NOMO-1 (cell line): ENCODE measurements around the gene MIF.
"Not testable (repeated sequence)": the region's sequence is repeated elsewhere in the genome, so short reads cannot be mapped to it uniquely, and the experiment has no call there.

ENCODE experiments used
- DNase-seq, 2 experiments: peaks; one replicate each; lab custom pipeline; 2025; ENCODE audit not compliant: unreplicated experiment in 2 of 2; lab: John Stamatoyannopoulos, UW

The MIF gene

DNA sequence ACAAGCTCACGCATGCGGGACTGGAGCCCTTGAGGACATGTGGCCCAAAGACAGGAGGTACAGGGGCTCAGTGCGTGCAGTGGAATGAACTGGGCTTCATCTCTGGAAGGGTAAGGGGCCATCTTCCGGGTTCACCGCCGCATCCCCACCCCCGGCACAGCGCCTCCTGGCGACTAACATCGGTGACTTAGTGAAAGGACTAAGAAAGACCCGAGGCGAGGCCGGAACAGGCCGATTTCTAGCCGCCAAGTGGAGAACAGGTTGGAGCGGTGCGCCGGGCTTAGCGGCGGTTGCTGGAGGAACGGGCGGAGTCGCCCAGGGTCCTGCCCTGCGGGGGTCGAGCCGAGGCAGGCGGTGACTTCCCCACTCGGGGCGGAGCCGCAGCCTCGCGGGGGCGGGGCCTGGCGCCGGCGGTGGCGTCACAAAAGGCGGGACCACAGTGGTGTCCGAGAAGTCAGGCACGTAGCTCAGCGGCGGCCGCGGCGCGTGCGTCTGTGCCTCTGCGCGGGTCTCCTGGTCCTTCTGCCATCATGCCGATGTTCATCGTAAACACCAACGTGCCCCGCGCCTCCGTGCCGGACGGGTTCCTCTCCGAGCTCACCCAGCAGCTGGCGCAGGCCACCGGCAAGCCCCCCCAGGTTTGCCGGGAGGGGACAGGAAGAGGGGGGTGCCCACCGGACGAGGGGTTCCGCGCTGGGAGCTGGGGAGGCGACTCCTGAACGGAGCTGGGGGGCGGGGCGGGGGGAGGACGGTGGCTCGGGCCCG lies at the start of gene MIF:
TSS of gene MIF (plus strand) at position 439 of the 765 bp plus-strand sequence. CDS start at position 531, 92 bp downstream.
- DNase-seq: peak; percentile 95 to 96

GRCh38 chr22:23844739-23845202 lies 49.4 kb upstream of the MIF start:
- DNase-seq: no peak

- no peak for DNase-seq
Observed at GRCh38 chr22:23845265-23846080, 48.7 kb upstream of the MIF start.

- no peak for DNase-seq
Observed at GRCh38 chr22:23846081-23846469, 48.1 kb upstream of the MIF start.

- DNase-seq: no peak
Observed at GRCh38 chr22:23847310-23847920, 46.8 kb upstream of the MIF start.

DNA sequence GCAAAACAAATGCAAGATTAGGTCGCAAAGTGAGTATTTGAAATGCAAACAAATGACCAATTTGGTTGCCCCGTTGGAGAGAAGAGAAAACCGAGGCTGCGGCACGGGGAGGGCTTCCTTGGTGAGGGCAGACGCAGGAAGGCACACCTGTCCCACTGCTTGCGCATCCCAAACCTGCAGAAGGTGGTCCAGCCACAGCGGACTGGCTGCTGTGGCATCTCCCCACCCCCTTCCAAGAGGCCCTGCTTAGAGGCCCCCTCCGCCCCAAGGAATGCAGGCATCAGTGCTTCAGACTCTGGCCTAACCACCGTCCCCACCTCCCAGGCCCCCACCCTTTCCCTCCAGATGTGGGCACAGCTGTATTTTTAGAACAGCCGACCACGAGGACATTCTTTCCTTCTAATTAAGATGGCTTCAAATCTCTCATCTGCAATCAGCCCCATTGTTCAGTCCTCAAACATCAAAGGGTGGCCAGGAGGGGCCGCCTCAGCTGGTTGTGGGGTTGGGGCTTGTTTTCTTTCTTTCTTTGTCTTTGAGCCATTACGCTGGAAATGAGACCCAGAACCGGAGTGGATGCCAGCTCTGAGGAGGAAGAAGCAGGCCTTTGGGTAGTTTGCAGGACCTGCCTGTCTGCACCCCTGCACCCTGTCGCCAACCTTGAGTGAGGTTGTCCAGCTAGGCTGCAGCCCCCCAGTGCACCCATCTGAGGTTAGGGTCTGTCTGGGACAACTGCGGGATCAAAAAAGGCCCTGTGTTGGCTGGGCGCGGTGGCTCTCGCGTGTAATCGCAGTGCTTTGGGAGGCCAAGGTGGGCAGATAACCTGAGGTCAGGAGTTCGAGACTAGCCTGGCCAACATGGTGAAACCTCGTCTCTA lies 46.0 kb upstream of the MIF start:
- no peak for DNase-seq

- DNase-seq: peak; percentile 48 to 59
Observed at GRCh38 chr22:23849009-23850006, 44.9 kb upstream of the MIF start.

DNA sequence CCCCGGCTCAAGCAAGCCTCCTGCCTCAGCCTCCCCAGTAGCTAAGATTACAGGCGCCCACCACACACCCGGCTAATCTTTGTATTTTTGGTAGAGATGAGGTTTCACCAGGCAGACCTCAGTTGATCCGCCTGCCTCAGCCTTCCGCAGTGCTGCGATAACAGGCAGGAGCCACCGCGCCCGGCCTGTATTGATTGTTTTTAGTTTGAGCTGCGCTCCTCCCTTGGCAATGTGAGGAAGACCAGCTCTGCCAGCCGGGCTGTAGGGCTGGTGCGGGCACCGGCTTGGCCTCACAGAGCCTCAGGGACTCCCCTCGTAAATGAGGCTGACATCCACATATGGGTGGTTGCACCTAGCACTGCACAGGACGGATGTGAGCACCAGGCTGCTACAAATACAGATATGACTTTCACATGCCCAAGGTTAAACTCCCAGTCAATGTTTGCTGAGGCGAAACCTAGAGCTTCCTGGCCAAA lies 44.0 kb upstream of the MIF start:
- no peak for DNase-seq

DNA sequence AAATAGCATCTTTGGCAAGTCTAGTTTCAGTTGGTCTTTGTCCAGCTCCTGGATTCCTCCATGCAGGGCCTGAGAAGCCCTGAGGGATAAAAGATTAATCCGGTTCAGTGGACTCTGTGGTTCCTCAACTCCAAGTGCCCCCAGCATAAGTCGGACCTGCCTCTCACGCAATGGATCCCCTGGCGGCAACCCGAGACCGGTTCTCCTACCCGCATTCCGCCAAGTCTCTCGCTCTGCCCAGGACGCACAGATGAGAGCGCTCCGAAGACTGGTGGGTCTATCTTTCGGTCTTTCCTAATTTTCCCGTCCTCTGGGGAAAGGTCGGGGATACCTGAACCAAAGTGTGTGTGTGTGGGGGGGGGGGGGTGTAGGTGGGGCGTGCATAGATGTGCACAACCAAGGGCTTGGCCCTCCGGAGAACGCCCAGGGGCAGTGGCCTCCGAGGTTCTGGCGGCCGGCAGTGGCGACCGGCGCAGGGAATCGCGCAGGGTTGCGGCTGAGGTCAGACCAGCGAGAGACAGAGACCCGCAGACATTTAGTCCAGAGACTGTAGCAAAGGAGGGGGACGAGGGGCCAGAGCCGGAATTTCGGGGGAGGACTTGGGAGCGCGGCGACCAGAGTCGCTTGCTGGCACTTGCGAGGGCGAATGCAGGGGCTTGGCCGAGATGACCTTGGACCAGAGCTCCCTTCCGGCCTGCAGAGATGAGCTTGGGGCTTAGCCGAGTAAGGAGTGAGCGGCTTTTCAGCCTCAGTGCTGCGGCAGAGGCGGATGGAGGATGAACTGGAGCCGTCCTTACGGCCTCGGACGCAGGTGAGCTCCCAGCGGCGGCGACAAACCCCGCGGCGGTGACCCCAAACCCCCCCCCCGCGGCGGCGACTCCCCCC lies 37.2 kb upstream of the MIF start:
- DNase-seq: no peak

DNA sequence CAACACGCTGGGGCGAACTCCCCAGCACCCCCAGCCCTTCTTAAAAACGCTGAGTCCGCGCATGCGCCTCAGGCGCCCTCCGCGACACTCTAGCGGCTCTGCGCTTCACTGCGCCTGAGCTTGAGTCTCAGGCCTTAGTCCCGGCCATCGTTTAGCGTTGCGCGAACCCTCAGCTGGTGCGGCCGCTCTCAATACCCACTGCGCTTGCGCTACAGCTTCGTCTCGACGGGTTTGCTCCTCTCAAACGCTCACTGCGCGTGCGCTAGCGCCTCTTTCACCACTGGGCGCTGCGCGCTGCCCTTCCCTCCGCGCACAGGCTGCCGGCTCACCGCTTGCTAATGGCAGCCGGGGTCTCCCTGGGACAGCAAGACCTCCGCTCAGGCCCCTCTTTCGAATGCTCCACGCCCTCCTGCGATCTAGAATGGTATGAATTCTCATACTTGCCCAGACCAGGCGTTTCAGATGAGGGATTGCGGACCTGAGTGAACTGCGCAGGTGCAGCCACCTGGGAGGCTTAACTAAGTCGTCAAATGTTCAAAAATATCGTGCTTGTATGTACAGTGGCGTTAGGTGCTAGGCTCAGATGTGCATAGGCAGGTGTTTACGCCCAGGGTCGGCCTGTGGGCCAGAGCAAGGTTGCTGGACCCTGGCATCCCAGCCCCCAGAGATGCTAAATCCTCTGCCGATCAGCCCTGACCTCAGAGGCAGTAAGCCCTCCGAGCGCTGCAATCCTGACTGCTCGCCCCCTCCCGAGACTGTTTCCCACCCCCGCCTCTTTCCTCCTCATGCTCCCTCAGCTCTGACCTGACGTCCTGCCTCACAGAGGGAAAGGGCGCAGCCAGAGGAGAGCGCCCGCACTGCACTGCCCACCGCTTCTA lies 36.3 kb upstream of the MIF start, which contains the start of gene SLC2A11:
TSS of gene SLC2A11 (plus strand) at position 270 of the 878 bp plus-strand sequence. CDS start at position 395, 125 bp downstream.
- DNase-seq: peak; percentile 94 to 97

GRCh38 chr22:23858484-23858815 lies 35.7 kb upstream of the MIF start:
- no peak for DNase-seq

- no peak for DNase-seq
Observed at GRCh38 chr22:23859201-23859600, 35.0 kb upstream of the MIF start.

DNA sequence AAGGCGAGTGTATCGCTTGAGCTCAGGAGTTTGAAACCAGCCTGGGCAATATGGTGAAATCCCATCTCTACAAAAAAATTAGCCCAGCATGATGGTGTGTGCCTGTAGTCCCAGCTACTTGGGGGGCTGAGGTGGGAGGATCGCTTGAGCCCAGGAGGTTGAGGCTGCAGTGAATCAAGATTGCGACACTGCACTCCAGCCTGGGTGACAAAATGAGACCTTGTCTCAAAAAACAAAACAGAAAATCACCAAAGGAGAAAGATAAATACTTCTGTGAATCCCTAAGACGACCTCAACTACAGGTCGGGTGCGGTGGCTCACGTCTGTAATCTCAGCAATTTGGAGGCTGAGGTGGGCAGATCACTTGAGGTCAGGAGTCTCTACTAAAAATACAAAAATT lies 34.0 kb upstream of the MIF start:
- not testable (repeated sequence) for DNase-seq

DNA sequence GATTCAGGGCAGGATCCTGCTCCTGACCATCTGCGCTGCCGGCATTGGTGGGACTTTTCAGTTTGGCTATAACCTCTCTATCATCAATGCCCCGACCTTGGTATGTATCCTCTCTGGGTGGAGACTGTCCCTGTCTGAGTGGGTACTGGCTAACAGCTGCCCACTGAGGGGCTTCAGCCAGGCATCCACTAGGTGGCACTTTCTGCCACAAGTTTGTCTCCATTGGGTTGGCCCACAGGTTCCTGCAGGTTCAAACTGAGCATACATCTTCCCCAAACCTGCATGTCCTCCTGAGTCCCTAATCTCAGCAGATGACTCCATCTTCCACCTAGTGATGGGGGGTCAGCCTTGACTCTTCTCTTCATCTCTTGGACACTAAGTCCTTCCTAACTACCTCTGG lies 32.1 kb upstream of the MIF start:
- DNase-seq: peak; percentile 37 to 38

GRCh38 chr22:23864499-23865154 lies 29.6 kb upstream of the MIF start:
- not testable (repeated sequence) for DNase-seq

- no peak for DNase-seq
Observed at GRCh38 chr22:23868580-23868979, 25.6 kb upstream of the MIF start.

DNA sequence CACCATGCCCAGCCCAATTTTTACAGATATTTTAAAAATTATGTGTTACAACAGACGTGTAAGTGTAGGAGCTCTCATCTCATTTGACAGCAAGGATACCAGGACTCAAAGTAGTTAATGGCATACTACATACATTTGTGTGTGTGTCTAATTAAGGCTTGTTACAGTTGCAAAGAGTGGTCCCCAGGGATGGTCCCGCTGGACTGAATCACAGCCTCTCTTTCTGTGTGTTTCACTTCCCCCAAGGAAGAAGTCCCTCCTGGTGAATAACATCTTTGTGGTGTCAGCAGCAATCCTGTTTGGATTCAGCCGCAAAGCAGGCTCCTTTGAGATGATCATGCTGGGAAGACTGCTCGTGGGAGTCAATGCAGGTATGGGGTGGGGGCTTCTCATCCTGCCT lies 19.3 kb upstream of the MIF start:
- no peak for DNase-seq
